Stimulated activated CD4-positive, alpha-beta T cell treated with anti-CD3 and anti-CD28 coated beads, Interleukin-2, amount 100 ng/mL, for 4 hours (primary cell): Measurements from ENCODE around the gene MGAT3.
"Not testable (repeated sequence)": the region's sequence is repeated elsewhere in the genome, so short reads cannot be mapped to it uniquely, and the experiment has no call there.

Source experiments
- DNase-seq: peaks from one replicate; pipeline ENCODE4 v3.0.0-alpha.2; 2020; ENCODE audit warnings: low read depth

MGAT3 gene

DNA sequence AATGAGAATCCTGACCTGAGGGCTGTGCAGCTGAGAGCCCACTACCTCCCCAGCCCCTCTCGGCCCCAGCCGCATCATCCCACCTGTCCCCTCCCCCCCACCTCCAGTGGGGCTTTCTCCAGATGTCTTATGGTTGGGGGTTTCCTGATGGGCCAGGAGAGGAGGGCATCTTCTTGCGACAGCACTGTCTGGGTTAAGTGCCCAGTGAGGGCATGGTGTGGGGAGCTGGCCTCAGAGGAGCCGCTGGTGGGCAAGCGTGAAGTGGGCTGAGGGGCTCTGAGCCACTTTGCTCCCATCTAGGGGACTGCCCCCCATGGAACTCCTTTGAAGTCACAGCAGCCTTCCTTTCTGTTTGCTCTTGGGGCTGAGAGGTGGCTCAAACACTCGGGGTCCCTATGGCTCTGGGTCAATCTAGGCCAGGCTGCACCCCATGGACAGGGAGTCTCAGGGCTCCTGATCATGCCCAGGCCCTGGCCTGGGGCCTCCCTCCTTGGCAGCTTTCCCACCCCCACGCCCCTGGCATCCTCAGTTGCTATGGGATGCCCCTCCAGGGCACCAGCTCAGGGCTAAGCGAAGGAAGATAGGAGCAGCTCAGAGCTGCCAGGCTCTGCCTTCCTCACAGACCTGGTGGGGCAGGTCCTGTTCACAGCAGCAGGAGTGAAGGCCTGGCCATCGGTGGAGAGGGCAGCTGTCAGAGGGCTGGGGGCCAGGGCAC, 34.3 kb downstream of the MGAT3 start:
- DNase-seq: no peak

DNA sequence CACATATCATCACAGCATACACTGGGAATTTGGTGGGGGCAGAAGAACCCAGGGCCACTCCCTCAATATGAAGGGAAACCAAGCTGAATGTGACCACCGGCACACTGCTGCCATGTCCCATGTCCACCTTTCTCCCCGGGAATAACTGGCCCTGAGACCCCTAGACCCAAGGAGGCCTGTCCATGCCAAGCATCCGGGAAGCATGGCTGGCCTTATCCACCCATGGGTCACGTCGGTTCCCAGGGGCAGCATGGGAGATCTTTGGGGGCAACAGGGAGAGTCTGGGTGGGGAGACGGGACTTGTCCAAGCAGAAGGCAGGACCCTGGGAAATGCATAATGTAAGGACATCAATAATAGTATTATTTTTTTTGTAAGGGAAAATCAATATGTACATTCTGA, 34.9 kb downstream of the MGAT3 start:
- no peak for DNase-seq

DNA sequence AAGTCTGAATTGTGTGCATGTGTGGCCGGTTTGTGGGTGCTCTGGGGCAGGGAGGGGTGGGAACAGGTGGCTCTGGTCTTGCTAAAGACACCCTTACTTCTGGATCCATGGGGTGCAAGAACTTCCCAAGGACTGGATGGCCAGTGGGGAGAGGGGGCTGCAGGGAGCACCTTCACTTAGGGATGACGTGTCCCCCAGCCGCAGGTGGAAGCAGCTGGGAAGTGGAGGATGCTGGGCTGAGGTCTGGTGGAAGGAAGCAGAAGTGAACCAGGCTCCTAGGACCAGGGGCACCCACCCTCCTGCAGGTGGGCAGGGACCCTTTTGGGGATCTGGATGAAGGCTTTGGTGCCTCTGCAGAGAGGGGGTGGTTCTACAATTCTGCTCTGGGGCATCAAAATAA, 35.4 kb downstream of the MGAT3 start:
- no peak for DNase-seq

GRCh38 chr22:39493759-39494158, 36.9 kb downstream of the MGAT3 start:
- no peak for DNase-seq

GRCh38 chr22:39494471-39495120, 37.8 kb downstream of the MGAT3 start:
- DNase-seq: no peak

GRCh38 chr22:39496131-39496838, 39.5 kb downstream of the MGAT3 start:
- DNase-seq: peak; percentile 40

DNA sequence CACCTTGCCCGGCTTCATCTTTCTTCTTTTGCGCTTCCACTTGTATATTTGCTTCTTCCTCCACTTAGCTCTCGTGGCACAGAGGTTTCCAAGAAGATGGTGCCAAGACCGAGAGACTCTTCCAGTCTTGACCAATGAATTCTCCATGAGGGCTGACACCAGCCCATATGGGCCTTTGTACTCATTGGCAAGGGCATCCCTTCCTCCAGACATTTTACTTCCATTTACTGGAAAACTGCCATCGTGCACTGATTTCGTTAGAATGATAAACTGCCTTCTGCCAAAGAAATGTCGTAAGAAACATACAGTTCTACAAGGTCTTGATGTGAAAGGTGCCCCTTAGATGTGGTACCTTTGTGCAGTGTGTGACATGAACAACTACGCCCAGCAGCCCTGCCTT, 40.6 kb downstream of the MGAT3 start:
- DNase-seq: no peak

DNA sequence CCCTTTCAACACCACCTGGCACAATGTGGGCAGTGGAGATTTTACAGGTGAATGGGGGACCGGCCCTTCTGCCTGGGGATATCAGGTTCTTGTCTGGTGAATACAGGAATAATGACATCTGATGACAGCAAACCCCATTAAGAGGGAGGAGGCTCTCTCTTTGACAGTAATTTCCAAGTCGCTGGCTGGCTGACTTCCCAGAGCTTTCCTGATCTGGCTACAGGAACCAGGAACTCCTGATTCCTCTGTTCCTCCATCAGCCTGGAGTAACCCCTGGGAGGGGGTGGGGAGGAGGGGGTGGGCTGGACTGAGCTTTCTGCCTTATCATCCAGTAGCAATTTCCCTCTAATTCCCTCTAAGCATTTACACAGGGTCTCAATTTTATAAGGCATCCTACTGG, 41.6 kb downstream of the MGAT3 start:
- no peak for DNase-seq

DNA sequence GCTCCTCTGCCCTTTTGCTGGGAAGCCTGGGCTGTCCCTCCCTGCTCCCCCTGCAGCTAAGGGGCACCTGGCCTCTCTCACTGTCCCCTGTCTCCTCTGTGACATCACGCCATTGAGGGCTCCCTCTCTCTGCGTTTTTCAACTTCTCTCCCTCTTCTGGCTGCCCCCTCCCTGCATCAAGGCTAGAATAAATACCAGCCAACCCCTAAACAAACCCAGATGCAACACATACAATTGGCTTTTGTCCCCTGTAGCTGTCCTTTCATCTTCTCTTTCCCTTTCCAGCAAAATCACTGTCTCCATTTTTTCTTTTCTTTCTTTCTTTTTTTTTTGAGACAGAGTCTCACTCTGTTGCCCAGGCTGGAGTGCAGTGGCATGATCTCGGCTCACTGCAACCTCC, 42.0 kb downstream of the MGAT3 start:
- DNase-seq: no peak

- DNase-seq: no peak
These were observed 43.3 kb downstream of the MGAT3 start for GRCh38 chr22:39500101-39500500.

DNA sequence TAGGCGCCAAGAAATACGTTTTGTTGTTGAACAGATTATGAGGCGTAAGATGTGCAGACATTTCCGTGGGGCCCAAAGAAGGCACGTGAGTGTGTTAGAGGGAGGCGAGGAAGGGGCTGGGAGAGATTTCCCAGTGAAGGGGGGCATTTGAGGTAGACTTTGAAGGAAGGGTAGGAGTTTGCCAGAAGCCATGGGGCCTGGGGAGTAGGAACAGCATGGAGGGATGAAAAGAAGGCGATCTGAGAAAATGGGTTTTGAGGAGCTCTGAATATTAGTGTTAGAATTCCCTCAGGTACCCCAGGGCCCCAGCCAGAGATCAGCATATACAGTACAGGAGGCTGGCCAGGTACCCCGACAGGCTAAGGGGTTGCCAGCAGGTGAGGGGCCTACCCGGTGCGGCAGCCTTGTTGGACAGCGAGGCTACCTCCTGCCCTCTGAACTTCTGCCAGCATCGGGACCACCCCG, 44.9 kb downstream of the MGAT3 start:
- DNase-seq: no peak

DNA sequence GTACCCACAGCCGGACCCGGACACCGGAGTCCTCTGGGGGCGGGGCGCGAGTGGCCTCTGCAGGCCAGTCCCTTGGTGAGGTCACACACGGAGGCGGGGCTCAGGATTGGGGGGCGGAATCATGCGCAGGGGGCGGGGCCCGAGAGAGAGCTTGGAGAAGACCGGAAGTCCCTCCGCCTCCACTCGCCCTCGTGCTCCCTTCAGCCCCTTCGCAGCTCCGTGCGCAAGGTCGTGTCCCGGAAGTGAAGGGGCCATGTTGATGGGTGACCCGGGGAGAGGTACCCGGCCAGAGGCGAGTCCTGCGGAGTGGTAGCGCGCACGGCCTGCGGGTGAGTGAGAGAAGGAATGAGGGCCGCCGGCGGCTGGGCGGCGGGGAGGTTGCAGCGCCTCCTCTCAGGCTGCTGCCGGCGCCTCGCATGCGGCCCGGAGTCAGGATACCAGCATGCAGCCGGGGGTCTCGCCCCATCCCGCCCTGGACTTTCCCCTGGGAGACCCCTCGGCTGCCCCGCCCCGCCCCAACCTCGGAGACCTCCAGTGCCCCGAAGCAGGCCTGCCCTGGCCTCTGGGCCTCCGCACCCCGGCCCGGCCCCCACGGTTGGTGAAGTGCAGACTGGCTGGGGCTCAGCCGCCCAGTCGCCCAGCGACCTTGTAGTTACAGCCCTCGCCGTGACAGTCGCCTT, 45.4 kb downstream of the MGAT3 start, which contains the start of gene MIEF1:
Gene MIEF1, plus strand, starts transcription at position 182 of the 680 bp plus-strand sequence. CDS start 9,005 bp downstream, outside the sequence.
- peak; percentile 86 for DNase-seq

- DNase-seq: no peak
These were observed 46.1 kb downstream of the MGAT3 start for GRCh38 chr22:39502789-39503409.

- no peak for DNase-seq
These were observed 46.8 kb downstream of the MGAT3 start for GRCh38 chr22:39503630-39504029.

DNA sequence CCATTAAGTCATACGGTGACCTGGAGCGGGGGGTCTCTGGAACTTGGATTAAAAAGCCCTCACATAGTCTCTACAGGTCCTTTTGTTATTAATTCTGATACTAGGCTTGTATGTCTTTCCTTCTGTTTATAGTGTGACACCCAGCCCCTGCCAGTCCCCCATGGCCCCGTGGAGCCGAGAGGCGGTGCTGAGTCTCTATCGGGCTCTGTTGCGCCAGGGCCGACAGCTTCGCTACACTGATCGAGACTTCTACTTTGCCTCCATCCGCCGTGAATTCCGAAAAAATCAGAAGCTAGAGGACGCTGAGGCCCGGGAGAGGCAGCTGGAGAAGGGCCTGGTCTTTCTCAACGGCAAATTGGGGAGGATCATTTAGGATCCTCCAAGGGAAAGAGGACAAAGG, 47.3 kb downstream of the MGAT3 start:
- DNase-seq: no peak

DNA sequence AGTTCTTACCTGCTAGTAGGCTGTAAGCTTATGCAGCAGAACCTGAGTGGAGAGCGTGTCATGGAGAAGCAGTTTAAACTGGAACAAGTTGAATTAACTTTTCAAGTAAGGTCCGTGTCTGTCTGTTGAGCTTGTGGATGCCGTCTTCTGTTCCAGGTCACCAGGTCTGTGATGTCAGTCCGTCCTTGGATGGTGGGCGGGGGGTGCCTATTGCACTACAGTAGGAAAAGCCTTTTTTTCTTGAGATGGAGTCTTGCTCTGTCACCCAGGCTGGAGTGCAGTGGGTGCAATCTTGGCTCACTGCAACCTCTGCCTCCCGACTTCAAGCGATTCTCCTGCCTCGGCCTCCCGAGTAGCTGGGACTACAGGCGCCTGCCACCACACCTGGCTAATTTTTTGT, 50.2 kb downstream of the MGAT3 start:
- not testable (repeated sequence) for DNase-seq

DNA sequence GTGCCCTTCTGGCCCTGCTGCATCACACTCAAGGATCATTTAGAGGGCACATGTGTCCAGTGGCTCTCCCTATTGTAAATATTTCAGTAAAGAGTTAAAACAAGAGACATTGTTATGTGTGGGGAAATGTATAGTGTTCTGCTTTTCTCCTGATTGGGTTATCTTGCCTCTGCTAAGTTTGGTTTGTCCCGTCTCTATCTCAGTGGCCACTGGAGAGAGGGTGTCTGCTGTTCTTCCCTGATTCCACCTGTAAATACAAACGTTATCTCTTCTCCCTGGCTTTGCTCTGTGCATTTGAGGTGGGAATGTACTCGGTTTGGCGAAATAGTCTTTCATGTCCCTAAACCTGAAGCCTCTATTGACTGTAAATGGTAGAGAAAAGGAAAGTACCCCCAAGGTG, 51.6 kb downstream of the MGAT3 start:
- no peak for DNase-seq

GRCh38 chr22:39510529-39511149, 53.8 kb downstream of the MGAT3 start:
- no peak for DNase-seq

DNA sequence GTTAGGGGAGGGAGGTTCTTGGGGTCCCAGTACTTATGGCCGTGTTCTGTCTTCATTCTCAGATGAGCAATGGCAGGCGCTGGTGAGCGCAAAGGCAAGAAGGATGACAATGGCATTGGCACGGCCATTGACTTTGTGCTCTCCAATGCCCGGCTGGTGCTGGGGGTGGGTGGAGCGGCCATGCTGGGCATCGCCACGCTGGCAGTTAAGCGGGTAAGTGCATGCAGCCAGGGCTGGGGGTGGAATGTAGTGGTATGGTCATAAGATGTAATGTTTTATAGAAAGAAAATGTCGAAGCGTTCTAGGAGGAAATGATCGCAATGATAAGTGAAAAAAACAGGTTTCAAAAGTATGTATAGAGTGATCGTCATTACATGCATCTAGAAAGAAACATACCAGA, 54.4 kb downstream of the MGAT3 start:
- no peak for DNase-seq

- no peak for DNase-seq
These were observed 55.2 kb downstream of the MGAT3 start for GRCh38 chr22:39512026-39512425.

GRCh38 chr22:39513791-39514190, 57.0 kb downstream of the MGAT3 start:
- no peak for DNase-seq
